ENCODE measurements around the gene PIGS.

GRCh38 chr17:28575126-28575795, 3.9 kb upstream of the PIGS start:
- no peak for TF ChIP-seq CTCF (IDR thresholded peaks at IDR 0.05; ENCODE audit: extremely low read depth in 1 of 2, insufficient read depth in 1 of 2, low read depth in 1 of 2, low read length in 2 of 2)
- TF ChIP-seq POLR2AphosphoS5 (IDR thresholded peaks at IDR 0.05; ENCODE audit: insufficient read depth, low read depth, low read length): no peak
- no peak for TF ChIP-seq MAX (IDR thresholded peaks at IDR 0.05; ENCODE audit: insufficient read depth, insufficient read length)
- no peak for TF ChIP-seq POLR2A (IDR thresholded peaks at IDR 0.05; ENCODE audit: low read depth, low read length)
- no peak for TF ChIP-seq EZH2 (IDR thresholded peaks at IDR 0.05; ENCODE audit: borderline replicate concordance, low read depth, low read length, severe bottlenecking)

Data from endothelial cell of umbilical vein (primary cell).